ENCODE results near the gene TUBB4B.
A peak's percentile ranks its signal among the peaks of the same experiment; 100 is the strongest.

Gene TUBB4B

GRCh38 chr9:137278061-137278701 lies 37.1 kb downstream of the TUBB4B start:
- H3K23ac ChIP-seq (ENCODE audit: low read length) = no peak overlapping the region
- H3K14ac ChIP-seq (ENCODE audit: low read length) = peak overlapping the region; percentile 83
- peak overlapping the region; percentile 85 for H4K12ac ChIP-seq (ENCODE audit: low read depth, low read length)
- H3K79me2 ChIP-seq (ENCODE audit: control insufficient read depth, insufficient read depth, low read length, poor library complexity) = peaks cover 5% of the 10 kb centered on the region
- peak overlapping the region; percentile 68 for H3K18ac ChIP-seq (ENCODE audit: low read length)
- H3K27ac ChIP-seq (ENCODE audit: low read depth, low read length) = peak overlapping the region; percentile 50
- H3K79me1 ChIP-seq (ENCODE audit: low read length) = peaks cover 17% of the 10 kb centered on the region
- H3K36me3 ChIP-seq (ENCODE audit: control insufficient read depth in 1 of 2, insufficient read depth in 2 of 2, low read length in 2 of 2) = peaks cover 24 to 28% of the 10 kb centered on the region in 2 experiments
- DNase-seq = no peak
- peak overlapping the region; percentile 55 for H3K9ac ChIP-seq (ENCODE audit: low read length)
- peaks cover 27 to 29% of the 10 kb centered on the region in 2 experiments for H3K4me1 ChIP-seq (ENCODE audit: control insufficient read depth in 1 of 2, insufficient read depth in 2 of 2, low read length in 2 of 2)
- no peaks in the 10 kb centered on the region for H3K27me3 ChIP-seq (ENCODE audit: insufficient read depth, low read length)
- peak overlapping the region; percentile 68 for H2AFZ ChIP-seq (ENCODE audit: insufficient read depth, low read length, poor library complexity)
- peak overlapping the region; percentile 29 for H2BK5ac ChIP-seq (ENCODE audit: low read depth, low read length, poor library complexity)
- H3K9me3 ChIP-seq (ENCODE audit: insufficient read depth, low read depth, low read length) = peaks cover 17% of the 10 kb centered on the region
- peak overlapping the region; percentile 84 for H4K91ac ChIP-seq (ENCODE audit: low read depth, low read length)
- peak overlapping the region; percentile 58 for H3K4me3 ChIP-seq (ENCODE audit: low read depth, low read length)
- peak overlapping the region; percentile 53 for H3K4ac ChIP-seq (ENCODE audit: low read depth, low read length)
- peak overlapping the region; percentile 73 for H4K8ac ChIP-seq (ENCODE audit: low read depth, low read length)
- peak overlapping the region; percentile 21 for H2BK12ac ChIP-seq (ENCODE audit: low read length)
- H2BK120ac ChIP-seq (ENCODE audit: insufficient read depth, low read length, poor library complexity) = peak overlapping the region; percentile 86
- H2AK5ac ChIP-seq (ENCODE audit: low read length) = peak overlapping the region; percentile 40
- peak overlapping the region; percentile 60 for H3K4me2 ChIP-seq (ENCODE audit: low read length)
- no CpG with 5 or more reads among the region's 54 CpGs for WGBS (ENCODE audit: extremely low coverage, insufficient coverage, insufficient read length)

- H3K14ac ChIP-seq (ENCODE audit: low read length) = peak overlapping the region; percentile 40
- no peak overlapping the region for H3K9ac ChIP-seq (ENCODE audit: low read length)
- peaks cover 17 to 22% of the 10 kb centered on the region in 2 experiments for H3K36me3 ChIP-seq (ENCODE audit: control insufficient read depth in 1 of 2, insufficient read depth in 2 of 2, low read length in 2 of 2)
- H2AFZ ChIP-seq (ENCODE audit: insufficient read depth, low read length, poor library complexity) = peak overlapping the region; percentile 40
- H3K79me2 ChIP-seq (ENCODE audit: control insufficient read depth, insufficient read depth, low read length, poor library complexity) = peaks cover 5% of the 10 kb centered on the region
- H3K18ac ChIP-seq (ENCODE audit: low read length) = peak overlapping the region; percentile 62
- no peak overlapping the region for H2AK5ac ChIP-seq (ENCODE audit: low read length)
- H4K12ac ChIP-seq (ENCODE audit: low read depth, low read length) = no peak overlapping the region
- peaks cover 27 to 29% of the 10 kb centered on the region in 2 experiments for H3K4me1 ChIP-seq (ENCODE audit: control insufficient read depth in 1 of 2, insufficient read depth in 2 of 2, low read length in 2 of 2)
- no peak for DNase-seq
- H3K79me1 ChIP-seq (ENCODE audit: low read length) = peaks cover 17% of the 10 kb centered on the region
- H4K91ac ChIP-seq (ENCODE audit: low read depth, low read length) = peak overlapping the region; percentile 37
- no peak overlapping the region for H3K4ac ChIP-seq (ENCODE audit: low read depth, low read length)
- no peak overlapping the region for H2BK120ac ChIP-seq (ENCODE audit: insufficient read depth, low read length, poor library complexity)
- no peaks in the 10 kb centered on the region for H3K27me3 ChIP-seq (ENCODE audit: insufficient read depth, low read length)
- no peak overlapping the region for H3K23ac ChIP-seq (ENCODE audit: low read length)
- H3K9me3 ChIP-seq (ENCODE audit: insufficient read depth, low read depth, low read length) = peaks cover 17% of the 10 kb centered on the region
- H4K8ac ChIP-seq (ENCODE audit: low read depth, low read length) = peak overlapping the region; percentile 36
- no CpG with 5 or more reads among the region's 139 CpGs for whole genome bisulfite sequencing (ENCODE audit: extremely low coverage, insufficient coverage, insufficient read length)
- peak overlapping the region; percentile 60 for H3K4me2 ChIP-seq (ENCODE audit: low read length)
- no peak overlapping the region for H3K27ac ChIP-seq (ENCODE audit: low read depth, low read length)
- H2BK5ac ChIP-seq (ENCODE audit: low read depth, low read length, poor library complexity) = no peak overlapping the region
- H3K4me3 ChIP-seq (ENCODE audit: low read depth, low read length) = peak overlapping the region; percentile 53
- H2BK12ac ChIP-seq (ENCODE audit: low read length) = no peak overlapping the region
These were observed 37.9 kb downstream of the TUBB4B start for GRCh38 chr9:137278721-137279711.

- Histone ChIP-seq H3K14ac (ENCODE audit: low read length) (no peak overlapping the region), H4K12ac (ENCODE audit: low read depth, low read length) (no peak overlapping the region), H2AK5ac (ENCODE audit: low read length) (no peak overlapping the region), H3K27me3 (ENCODE audit: insufficient read depth, low read length) (no peaks in the 10 kb centered on the region), H4K91ac (ENCODE audit: low read depth, low read length) (no peak overlapping the region), H2AFZ (ENCODE audit: insufficient read depth, low read length, poor library complexity) (no peak overlapping the region), H3K9ac (ENCODE audit: low read length) (no peak overlapping the region), H3K79me1 (ENCODE audit: low read length) (peaks cover 17% of the 10 kb centered on the region), H3K36me3 (ENCODE audit: control insufficient read depth in 1 of 2, insufficient read depth in 2 of 2, low read length in 2 of 2) (peaks cover 15 to 16% of the 10 kb centered on the region in 2 experiments), H2BK5ac (ENCODE audit: low read depth, low read length, poor library complexity) (no peak overlapping the region), H3K79me2 (ENCODE audit: control insufficient read depth, insufficient read depth, low read length, poor library complexity) (peaks cover 5% of the 10 kb centered on the region), H3K4me2 (ENCODE audit: low read length) (peak overlapping the region; percentile 83), H3K9me3 (ENCODE audit: insufficient read depth, low read depth, low read length) (peaks cover 17% of the 10 kb centered on the region), H3K4me1 (ENCODE audit: control insufficient read depth in 1 of 2, insufficient read depth in 2 of 2, low read length in 2 of 2) (peaks cover 27 to 29% of the 10 kb centered on the region in 2 experiments), H3K23ac (ENCODE audit: low read length) (no peak overlapping the region), H2BK120ac (ENCODE audit: insufficient read depth, low read length, poor library complexity) (no peak overlapping the region), H3K4me3 (ENCODE audit: low read depth, low read length) (no peak overlapping the region), H3K4ac (ENCODE audit: low read depth, low read length) (no peak overlapping the region), H2BK12ac (ENCODE audit: low read length) (no peak overlapping the region), H3K18ac (ENCODE audit: low read length) (no peak overlapping the region), H4K8ac (ENCODE audit: low read depth, low read length) (no peak overlapping the region), H3K27ac (ENCODE audit: low read depth, low read length) (no peak overlapping the region)
- no peak for DNase-seq
- no CpG with 5 or more reads among the region's 41 CpGs for WGBS (ENCODE audit: extremely low coverage, insufficient coverage, insufficient read length)
These were observed 38.8 kb downstream of the TUBB4B start for GRCh38 chr9:137279741-137280473.
